ENCODE results near the gene FGF14.

GRCh38 chr13:101700598-101700997 lies 701.2 kb downstream of the FGF14 start:
- no peak for TF ChIP-seq CTCF (IDR thresholded peaks at IDR 0.05; ENCODE audit: extremely low read depth in 1 of 2, insufficient read depth in 1 of 2, low read depth in 1 of 2, low read length in 2 of 2)
- TF ChIP-seq POLR2A (IDR thresholded peaks at IDR 0.05; ENCODE audit: low read depth, low read length) = no peak
- TF ChIP-seq MAX (IDR thresholded peaks at IDR 0.05; ENCODE audit: insufficient read depth, insufficient read length) = no peak
- TF ChIP-seq POLR2AphosphoS5 (IDR thresholded peaks at IDR 0.05; ENCODE audit: insufficient read depth, low read depth, low read length) = no peak
- TF ChIP-seq GATA2 (IDR thresholded peaks at IDR 0.05; ENCODE audit: insufficient read depth, insufficient read length, low read depth, low read length) = no peak
- TF ChIP-seq EZH2 (IDR thresholded peaks at IDR 0.05; ENCODE audit: borderline replicate concordance, low read depth, low read length, severe bottlenecking) = no peak
- TF ChIP-seq FOS (IDR thresholded peaks at IDR 0.05; ENCODE audit: borderline replicate concordance, insufficient read depth, low read length) = no peak
- no peak for TF ChIP-seq JUN (IDR thresholded peaks at IDR 0.05; ENCODE audit: borderline replicate concordance, insufficient read depth, insufficient read length, low read depth)
- TF ChIP-seq MYC (IDR thresholded peaks at IDR 0.05; ENCODE audit: low read depth, low read length) = no peak
